Fibroblast of skin of back (primary cell): ENCODE data around the gene ARHGEF38. TPM values are rescaled to one million over a fixed set of nuclear protein-coding genes. Genes with fewer than 3 reads are reported as not detected.

ENCODE experiments used
- DNase-seq: peaks from one replicate; pipeline ENCODE4 v3.0.0-alpha.2; 2013
- polyA plus RNA-seq, 2 experiments: library from polyadenylated mRNA; unstranded; fragments of 120-200 nt; gene quantifications; one replicate each; pipeline ENCODE4 v1.2.1, GENCODE V29; 2013; ENCODE audit not compliant: insufficient read length in 2 of 2

Gene ARHGEF38
- 0.16 TPM for polyA plus RNA-seq (2013, experiment 1 of 2; ENCODE audit: insufficient read length)
- polyA plus RNA-seq (2013, experiment 2 of 2; ENCODE audit: insufficient read length), result not detected

- DNase-seq, result peak; percentile 32
Observed at GRCh38 chr4:105551965-105552746, at the start of gene ARHGEF38. TSS of gene ARHGEF38 (plus strand) at chr4:105552620. CDS start at chr4:105552766, 146 bp downstream.

- DNase-seq, result no peak
Observed at GRCh38 chr4:105503484-105503883, 48.9 kb upstream of the ARHGEF38 start.

GRCh38 chr4:105504744-105505143 lies 47.7 kb upstream of the ARHGEF38 start:
- DNase-seq, result no peak

- no peak for DNase-seq
Observed at GRCh38 chr4:105509291-105509690, 43.1 kb upstream of the ARHGEF38 start.

- DNase-seq, result no peak
Observed at GRCh38 chr4:105509714-105510113, 42.7 kb upstream of the ARHGEF38 start.

GRCh38 chr4:105510245-105510644 lies 42.2 kb upstream of the ARHGEF38 start:
- DNase-seq, result no peak

- DNase-seq, result peak; percentile 41
Observed at GRCh38 chr4:105520819-105521790, 31.3 kb upstream of the ARHGEF38 start.

GRCh38 chr4:105526656-105527055 lies 25.8 kb upstream of the ARHGEF38 start:
- DNase-seq, result no peak

GRCh38 chr4:105527081-105527480 lies 25.3 kb upstream of the ARHGEF38 start:
- no peak for DNase-seq

- no peak for DNase-seq
Observed at GRCh38 chr4:105536601-105537000, 15.8 kb upstream of the ARHGEF38 start.

- DNase-seq, result no peak
Observed at GRCh38 chr4:105541420-105541819, 11.0 kb upstream of the ARHGEF38 start.

GRCh38 chr4:105542039-105542438 lies 10.4 kb upstream of the ARHGEF38 start:
- DNase-seq, result no peak

GRCh38 chr4:105543346-105543745 lies 9.1 kb upstream of the ARHGEF38 start:
- no peak for DNase-seq

GRCh38 chr4:105543881-105544280 lies 8.5 kb upstream of the ARHGEF38 start:
- DNase-seq, result no peak

- DNase-seq, result no peak
Observed at GRCh38 chr4:105544520-105545286, 7.7 kb upstream of the ARHGEF38 start.

GRCh38 chr4:105546086-105546485 lies 6.3 kb upstream of the ARHGEF38 start:
- no peak for DNase-seq

- no peak for DNase-seq
Observed at GRCh38 chr4:105547769-105548168, 4.7 kb upstream of the ARHGEF38 start.

- DNase-seq, result peak; percentile 69
Observed at GRCh38 chr4:105548483-105548882, 3.9 kb upstream of the ARHGEF38 start.

GRCh38 chr4:105550641-105551040 lies 1.8 kb upstream of the ARHGEF38 start:
- DNase-seq, result no peak

GRCh38 chr4:105555409-105555808 lies 3.0 kb downstream of the ARHGEF38 start:
- DNase-seq, result no peak

- no peak for DNase-seq
Observed at GRCh38 chr4:105556206-105556605, 3.8 kb downstream of the ARHGEF38 start.

GRCh38 chr4:105558277-105558676 lies 5.9 kb downstream of the ARHGEF38 start:
- no peak for DNase-seq
